ENCODE measurements around the gene FRMD1.

DNA sequence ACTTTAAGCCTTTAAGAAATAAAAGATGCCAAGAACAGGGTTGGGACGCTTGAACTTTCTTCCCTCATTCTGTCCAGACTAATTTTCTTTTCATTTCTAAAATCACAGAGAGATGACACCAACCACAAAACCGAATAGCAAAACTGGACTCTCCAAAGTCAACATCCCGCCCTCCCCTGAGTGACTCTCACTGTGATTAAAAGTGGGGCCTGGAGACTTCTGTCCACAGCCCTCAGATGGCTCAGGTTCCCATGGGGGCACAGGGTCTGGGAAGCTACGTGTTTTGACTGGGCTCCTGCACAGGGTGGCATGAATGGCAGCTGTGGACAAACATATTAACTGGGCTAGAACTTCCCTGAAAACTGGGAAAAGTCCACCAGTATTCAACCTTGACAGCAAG, 6.3 kb downstream of the FRMD1 start:
- TF ChIP-seq, protein P1, sequence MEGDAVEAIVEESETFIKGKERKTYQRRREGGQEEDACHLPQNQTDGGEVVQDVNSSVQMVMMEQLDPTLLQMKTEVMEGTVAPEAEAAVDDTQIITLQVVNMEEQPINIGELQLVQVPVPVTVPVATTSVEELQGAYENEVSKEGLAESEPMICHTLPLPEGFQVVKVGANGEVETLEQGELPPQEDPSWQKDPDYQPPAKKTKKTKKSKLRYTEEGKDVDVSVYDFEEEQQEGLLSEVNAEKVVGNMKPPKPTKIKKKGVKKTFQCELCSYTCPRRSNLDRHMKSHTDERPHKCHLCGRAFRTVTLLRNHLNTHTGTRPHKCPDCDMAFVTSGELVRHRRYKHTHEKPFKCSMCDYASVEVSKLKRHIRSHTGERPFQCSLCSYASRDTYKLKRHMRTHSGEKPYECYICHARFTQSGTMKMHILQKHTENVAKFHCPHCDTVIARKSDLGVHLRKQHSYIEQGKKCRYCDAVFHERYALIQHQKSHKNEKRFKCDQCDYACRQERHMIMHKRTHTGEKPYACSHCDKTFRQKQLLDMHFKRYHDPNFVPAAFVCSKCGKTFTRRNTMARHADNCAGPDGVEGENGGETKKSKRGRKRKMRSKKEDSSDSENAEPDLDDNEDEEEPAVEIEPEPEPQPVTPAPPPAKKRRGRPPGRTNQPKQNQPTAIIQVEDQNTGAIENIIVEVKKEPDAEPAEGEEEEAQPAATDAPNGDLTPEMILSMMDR (IDR thresholded peaks at IDR 0.05; ENCODE audit: insufficient read depth, low read length), result no peak
- TF ChIP-seq POLR2AphosphoS5 (IDR thresholded peaks at IDR 0.05; ENCODE audit: low read depth) (no peak), GABPA (IDR thresholded peaks at IDR 0.05; ENCODE audit: low read depth) (no peak), REST (IDR thresholded peaks at IDR 0.05; ENCODE audit: insufficient replicate concordance, low read depth) (no peak)
